ENCODE measurements around the gene MED19. TPM values are rescaled to one million over a fixed set of nuclear protein-coding genes. Genes with fewer than 3 reads are reported as not detected.

Gene MED19
- total RNA-seq, 1 donor from 2014 or later = 24.2 TPM

DNA sequence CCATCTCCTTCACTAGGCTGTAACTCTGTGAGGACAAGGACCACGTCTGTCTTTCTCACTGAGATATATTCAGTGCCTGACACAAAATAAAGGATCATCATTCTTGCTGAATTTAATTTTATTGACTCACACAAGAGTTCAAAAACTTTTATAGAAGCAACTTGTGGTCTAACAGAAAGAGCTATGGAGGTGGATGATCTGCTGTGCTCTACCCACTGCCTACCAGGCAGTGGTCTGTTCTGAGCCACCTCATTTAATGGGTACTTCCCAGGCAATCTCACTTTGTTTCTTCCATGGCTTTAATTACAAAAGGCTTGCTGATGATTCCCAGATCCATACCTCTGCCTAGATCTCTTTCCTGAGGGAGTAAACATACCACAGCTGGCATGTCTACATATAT, 34.9 kb upstream of the MED19 start:
- peaks cover 8% of the 10 kb centered on the region for H3K36me3 Mint-ChIP-seq (ENCODE audit: insufficient read depth)
- H3K4me3 Mint-ChIP-seq (ENCODE audit: low read depth) = no peak overlapping the region
- peaks cover 11% of the 10 kb centered on the region for H3K4me1 Mint-ChIP-seq (ENCODE audit: low read depth)
- H3K27ac Mint-ChIP-seq = peak overlapping the region; percentile 26
- no peak for DNase-seq (ENCODE audit: low spot score, unreplicated experiment)
- TF ChIP-seq, protein P1, sequence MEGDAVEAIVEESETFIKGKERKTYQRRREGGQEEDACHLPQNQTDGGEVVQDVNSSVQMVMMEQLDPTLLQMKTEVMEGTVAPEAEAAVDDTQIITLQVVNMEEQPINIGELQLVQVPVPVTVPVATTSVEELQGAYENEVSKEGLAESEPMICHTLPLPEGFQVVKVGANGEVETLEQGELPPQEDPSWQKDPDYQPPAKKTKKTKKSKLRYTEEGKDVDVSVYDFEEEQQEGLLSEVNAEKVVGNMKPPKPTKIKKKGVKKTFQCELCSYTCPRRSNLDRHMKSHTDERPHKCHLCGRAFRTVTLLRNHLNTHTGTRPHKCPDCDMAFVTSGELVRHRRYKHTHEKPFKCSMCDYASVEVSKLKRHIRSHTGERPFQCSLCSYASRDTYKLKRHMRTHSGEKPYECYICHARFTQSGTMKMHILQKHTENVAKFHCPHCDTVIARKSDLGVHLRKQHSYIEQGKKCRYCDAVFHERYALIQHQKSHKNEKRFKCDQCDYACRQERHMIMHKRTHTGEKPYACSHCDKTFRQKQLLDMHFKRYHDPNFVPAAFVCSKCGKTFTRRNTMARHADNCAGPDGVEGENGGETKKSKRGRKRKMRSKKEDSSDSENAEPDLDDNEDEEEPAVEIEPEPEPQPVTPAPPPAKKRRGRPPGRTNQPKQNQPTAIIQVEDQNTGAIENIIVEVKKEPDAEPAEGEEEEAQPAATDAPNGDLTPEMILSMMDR (IDR thresholded peaks at IDR 0.05; ENCODE audit: unreplicated experiment) = no peak
- no peaks in the 10 kb centered on the region for H3K9me3 Mint-ChIP-seq (ENCODE audit: low read depth)
- no peaks in the 10 kb centered on the region for H3K27me3 Mint-ChIP-seq

DNA sequence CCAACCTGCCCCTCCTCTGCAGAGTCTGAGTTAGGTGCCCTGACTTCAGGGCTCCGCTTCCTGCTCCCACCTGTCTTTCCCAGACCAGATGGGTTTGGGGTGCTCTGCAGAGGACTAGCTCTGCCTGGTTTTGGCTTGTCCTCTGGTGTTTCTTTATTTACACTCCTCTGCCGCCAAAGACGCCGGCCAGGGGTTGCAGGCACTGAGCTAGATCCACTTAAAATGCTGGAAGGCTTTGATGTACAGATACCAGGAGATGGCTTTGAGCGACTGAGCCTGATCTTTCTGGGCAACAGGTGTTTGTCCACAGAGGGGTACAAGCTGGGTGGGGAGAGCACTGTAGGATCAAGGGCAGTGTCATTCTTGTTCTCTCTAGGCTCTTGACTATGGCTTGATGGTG, 33.2 kb upstream of the MED19 start:
- Mint-ChIP-seq H3K36me3 (ENCODE audit: insufficient read depth) (peaks cover 8% of the 10 kb centered on the region), H3K4me3 (ENCODE audit: low read depth) (no peak overlapping the region), H3K27ac (peak overlapping the region; percentile 73), H3K4me1 (ENCODE audit: low read depth) (peaks cover 12% of the 10 kb centered on the region), H3K9me3 (ENCODE audit: low read depth) (no peaks in the 10 kb centered on the region), H3K27me3 (no peaks in the 10 kb centered on the region)
- TF ChIP-seq, protein P1 (IDR thresholded peaks at IDR 0.05; ENCODE audit: unreplicated experiment) = no peak
- DNase-seq (ENCODE audit: low spot score, unreplicated experiment) = no peak

DNA sequence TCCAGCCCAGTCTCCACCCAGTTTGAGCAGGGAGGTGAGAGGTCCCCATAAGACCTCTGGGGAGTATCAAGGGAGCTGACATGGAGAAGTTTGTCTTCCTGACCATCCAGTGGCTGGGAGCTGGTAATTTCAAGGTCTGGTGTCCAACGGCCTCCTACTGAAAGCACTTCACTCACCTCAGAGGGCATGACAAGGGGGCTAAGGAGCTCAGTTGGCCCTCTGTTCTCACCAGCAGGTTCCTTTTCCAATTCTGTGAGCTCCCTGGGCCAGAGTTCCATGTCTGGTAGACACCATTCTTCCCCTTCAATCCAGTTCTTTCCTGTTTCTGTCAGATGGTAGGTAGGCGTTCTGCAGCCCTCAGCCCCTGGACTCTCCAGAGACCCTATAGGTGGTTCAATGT, 32.3 kb upstream of the MED19 start:
- Mint-ChIP-seq H3K36me3 (ENCODE audit: insufficient read depth) (peaks cover 10% of the 10 kb centered on the region), H3K4me1 (ENCODE audit: low read depth) (peaks cover 14% of the 10 kb centered on the region)

DNA sequence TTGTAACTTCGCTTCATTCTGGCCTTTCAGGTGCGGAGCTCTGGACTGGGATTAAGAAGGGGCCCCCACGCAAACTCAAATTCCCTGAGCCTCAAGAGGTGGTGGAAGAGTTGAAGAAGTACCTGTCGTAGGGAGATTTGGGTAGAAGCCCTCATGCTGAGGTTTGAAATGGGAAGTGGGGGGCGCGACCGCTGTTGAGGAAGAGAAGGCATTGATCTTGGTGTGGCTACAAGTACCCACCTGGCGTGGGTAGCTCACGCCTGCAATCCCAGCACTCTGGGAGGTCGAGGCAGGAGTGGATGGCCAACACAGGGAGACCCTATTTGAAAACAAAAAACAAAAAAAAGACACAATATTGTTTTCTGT, 30.1 kb upstream of the MED19 start:
- Mint-ChIP-seq H3K27ac (peak overlapping the region; percentile 99), H3K4me3 (ENCODE audit: low read depth) (peak overlapping the region; percentile 95), H3K4me1 (ENCODE audit: low read depth) (peaks cover 14% of the 10 kb centered on the region), H3K27me3 (no peaks in the 10 kb centered on the region), H3K36me3 (ENCODE audit: insufficient read depth) (peaks cover 18% of the 10 kb centered on the region), H3K9me3 (ENCODE audit: low read depth) (no peaks in the 10 kb centered on the region)
- no peak for DNase-seq (ENCODE audit: low spot score, unreplicated experiment)
- TF ChIP-seq, protein P1 (IDR thresholded peaks at IDR 0.05; ENCODE audit: unreplicated experiment) = no peak

More for the DNA sequence above, 32.3 kb upstream of the MED19 start:
- TF ChIP-seq, protein P1 (IDR thresholded peaks at IDR 0.05; ENCODE audit: unreplicated experiment) = no peak
- DNase-seq (ENCODE audit: low spot score, unreplicated experiment) = no peak
- H3K27me3 Mint-ChIP-seq = no peaks in the 10 kb centered on the region
- peak overlapping the region; percentile 25 for H3K4me3 Mint-ChIP-seq (ENCODE audit: low read depth)
- no peak overlapping the region for H3K27ac Mint-ChIP-seq
- H3K9me3 Mint-ChIP-seq (ENCODE audit: low read depth) = no peaks in the 10 kb centered on the region

DNA sequence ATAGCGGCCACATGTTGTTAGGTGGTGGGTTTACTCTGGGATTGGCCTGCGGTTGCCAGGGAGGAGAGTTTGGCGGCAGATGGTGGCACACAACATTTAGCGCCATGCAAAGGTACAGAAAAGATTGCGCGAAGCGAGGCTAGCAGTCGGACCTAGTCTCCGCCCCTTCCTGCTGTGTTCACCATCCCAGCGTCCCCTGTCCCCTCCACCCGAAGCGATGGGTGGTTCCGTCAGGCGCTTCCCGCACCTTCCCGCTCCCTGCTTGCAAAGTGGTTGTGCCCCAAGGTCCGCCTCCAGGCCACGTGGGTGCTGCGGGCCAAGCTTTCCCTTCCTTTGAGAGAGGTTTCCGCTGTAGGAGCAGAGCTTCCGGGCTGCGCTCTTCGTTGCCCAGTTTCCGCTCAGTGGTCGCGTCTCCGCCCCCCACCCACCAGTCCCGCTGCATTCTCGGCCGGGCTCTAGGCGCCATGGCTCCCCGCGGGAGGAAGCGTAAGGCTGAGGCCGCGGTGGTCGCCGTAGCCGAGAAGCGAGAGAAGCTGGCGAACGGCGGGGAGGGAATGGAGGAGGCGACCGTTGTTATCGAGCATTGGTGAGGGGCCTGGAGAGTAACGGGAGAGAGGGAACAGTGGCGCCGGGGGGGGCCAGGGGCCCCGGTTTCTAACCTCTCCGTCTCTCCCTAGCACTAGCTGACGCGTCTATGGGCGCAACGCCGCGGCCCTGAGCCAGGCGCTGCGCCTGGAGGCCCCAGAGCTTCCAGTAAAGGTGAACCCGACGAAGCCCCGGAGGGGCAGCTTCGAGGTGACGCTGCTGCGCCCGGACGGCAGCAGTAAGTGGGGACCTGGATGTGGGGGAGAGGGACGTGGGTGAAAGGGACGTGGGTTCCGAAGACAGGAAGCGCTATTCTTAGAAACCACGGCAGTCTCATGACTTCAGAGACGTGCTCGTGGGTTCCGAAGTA, 29.4 kb upstream of the MED19 start, which contains the start of gene SELENOH:
Gene SELENOH, plus strand, starts transcription at position 360 of the 955 bp plus-strand sequence. Its CDS starts 105 bp downstream, at position 465.
- Mint-ChIP-seq H3K4me1 (ENCODE audit: low read depth) (peaks cover 16% of the 10 kb centered on the region), H3K4me3 (ENCODE audit: low read depth) (peak within 1 kb of the TSS; percentile 95), H3K36me3 (ENCODE audit: insufficient read depth) (peaks cover 17% of the 10 kb centered on the region), H3K27ac (peak within 1 kb of the TSS; percentile 99), H3K9me3 (ENCODE audit: low read depth) (no peaks in the 10 kb centered on the region), H3K27me3 (no peaks in the 10 kb centered on the region)
- TF ChIP-seq, protein P1 (IDR thresholded peaks at IDR 0.05; ENCODE audit: unreplicated experiment) = no peak
- peak; percentile 92 for DNase-seq (ENCODE audit: low spot score, unreplicated experiment)
